ENCODE data around the gene USP5.

The USP5 gene, protein sequence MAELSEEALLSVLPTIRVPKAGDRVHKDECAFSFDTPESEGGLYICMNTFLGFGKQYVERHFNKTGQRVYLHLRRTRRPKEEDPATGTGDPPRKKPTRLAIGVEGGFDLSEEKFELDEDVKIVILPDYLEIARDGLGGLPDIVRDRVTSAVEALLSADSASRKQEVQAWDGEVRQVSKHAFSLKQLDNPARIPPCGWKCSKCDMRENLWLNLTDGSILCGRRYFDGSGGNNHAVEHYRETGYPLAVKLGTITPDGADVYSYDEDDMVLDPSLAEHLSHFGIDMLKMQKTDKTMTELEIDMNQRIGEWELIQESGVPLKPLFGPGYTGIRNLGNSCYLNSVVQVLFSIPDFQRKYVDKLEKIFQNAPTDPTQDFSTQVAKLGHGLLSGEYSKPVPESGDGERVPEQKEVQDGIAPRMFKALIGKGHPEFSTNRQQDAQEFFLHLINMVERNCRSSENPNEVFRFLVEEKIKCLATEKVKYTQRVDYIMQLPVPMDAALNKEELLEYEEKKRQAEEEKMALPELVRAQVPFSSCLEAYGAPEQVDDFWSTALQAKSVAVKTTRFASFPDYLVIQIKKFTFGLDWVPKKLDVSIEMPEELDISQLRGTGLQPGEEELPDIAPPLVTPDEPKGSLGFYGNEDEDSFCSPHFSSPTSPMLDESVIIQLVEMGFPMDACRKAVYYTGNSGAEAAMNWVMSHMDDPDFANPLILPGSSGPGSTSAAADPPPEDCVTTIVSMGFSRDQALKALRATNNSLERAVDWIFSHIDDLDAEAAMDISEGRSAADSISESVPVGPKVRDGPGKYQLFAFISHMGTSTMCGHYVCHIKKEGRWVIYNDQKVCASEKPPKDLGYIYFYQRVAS

GRCh38 chr12:6851921-6852650 lies at the start of gene USP5:
TSS of gene USP5 (plus strand) at chr12:6852150. CDS start at chr12:6852180, 30 bp downstream.
- peak within 1 kb of the TSS; percentile 83 for H3K4me3 ChIP-seq (ENCODE audit: low read depth, low read length)
- in situ Hi-C loops (cut with HindIII; ENCODE audit: low sequenced_read_pairs), result no loop called here
- TF ChIP-seq CTCF (IDR thresholded peaks at IDR 0.05; ENCODE audit: low read depth, low read length), result no peak
- peak; percentile 100 for DNase-seq (ENCODE audit: low read depth, low spot score)

GRCh38 chr12:6807170-6807569 lies 44.8 kb upstream of the USP5 start:
- in situ Hi-C loops (cut with HindIII; ENCODE audit: low sequenced_read_pairs), result no loop called here
- no peak for DNase-seq (ENCODE audit: low read depth, low spot score)
- no peak for TF ChIP-seq CTCF (IDR thresholded peaks at IDR 0.05; ENCODE audit: low read depth, low read length)
- no peak overlapping the region for H3K4me3 ChIP-seq (ENCODE audit: low read depth, low read length)

- DNase-seq (ENCODE audit: low read depth, low spot score), result no peak
- no peak for TF ChIP-seq CTCF (IDR thresholded peaks at IDR 0.05; ENCODE audit: low read depth, low read length)
- H3K4me3 ChIP-seq (ENCODE audit: low read depth, low read length), result no peak overlapping the region
- in situ Hi-C loops (cut with HindIII; ENCODE audit: low sequenced_read_pairs), result no loop called here
These were observed 42.9 kb upstream of the USP5 start for GRCh38 chr12:6809056-6809455.

DNA sequence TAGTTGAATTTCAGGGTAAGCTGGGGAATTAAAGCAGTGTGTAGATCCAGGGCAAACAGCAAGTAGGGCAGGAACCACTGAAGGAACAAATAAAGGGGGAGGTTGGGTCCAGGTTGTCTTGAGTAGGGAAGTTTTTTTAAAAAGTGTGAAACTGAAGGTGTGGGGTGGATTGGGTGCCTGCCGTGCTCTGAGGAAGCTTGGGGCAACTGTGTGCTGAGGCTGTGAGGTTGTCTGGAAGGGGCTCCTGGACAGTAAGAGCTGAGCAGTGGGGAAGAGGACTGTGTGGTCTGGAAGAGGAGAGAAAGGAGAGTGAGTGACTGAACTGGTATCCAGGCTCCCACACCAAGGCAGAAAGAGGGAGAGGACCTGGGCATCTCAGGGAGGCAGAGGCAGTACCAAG lies 41.2 kb upstream of the USP5 start:
- no peak overlapping the region for H3K4me3 ChIP-seq (ENCODE audit: low read depth, low read length)
- DNase-seq (ENCODE audit: low read depth, low spot score), result no peak
- in situ Hi-C loops (cut with HindIII; ENCODE audit: low sequenced_read_pairs), result no loop called here
- TF ChIP-seq CTCF (IDR thresholded peaks at IDR 0.05; ENCODE audit: low read depth, low read length), result no peak

GRCh38 chr12:6813363-6813762 lies 38.6 kb upstream of the USP5 start:
- in situ Hi-C loops (cut with HindIII; ENCODE audit: low sequenced_read_pairs), result no loop called here
- TF ChIP-seq CTCF (IDR thresholded peaks at IDR 0.05; ENCODE audit: low read depth, low read length), result no peak
- DNase-seq (ENCODE audit: low read depth, low spot score), result no peak
- no peak overlapping the region for H3K4me3 ChIP-seq (ENCODE audit: low read depth, low read length)

GRCh38 chr12:6816598-6816997 lies 35.4 kb upstream of the USP5 start:
- no peak for TF ChIP-seq CTCF (IDR thresholded peaks at IDR 0.05; ENCODE audit: low read depth, low read length)
- in situ Hi-C loops (cut with HindIII; ENCODE audit: low sequenced_read_pairs), result no loop called here
- DNase-seq (ENCODE audit: low read depth, low spot score), result no peak
- H3K4me3 ChIP-seq (ENCODE audit: low read depth, low read length), result no peak overlapping the region

Measured in astrocyte of the spinal cord (primary cell).